HepG2 (cell line): Measurements from ENCODE around the gene ATP2A3. TPM values are rescaled to one million over a fixed set of nuclear protein-coding genes. Genes with fewer than 3 reads are reported as not detected.

Source experiments
- ARNT2 ChIP-seq: sonication (generic); formaldehyde crosslinking; IDR thresholded peaks from 2 replicates; pipeline ENCODE4 v1.8.0; 2022; ENCODE audit warnings: mild to moderate bottlenecking, low read depth, missing genetic modification reagents, moderate library complexity
- HES4 ChIP-seq: sonication (generic); formaldehyde crosslinking; IDR thresholded peaks from 2 replicates; pipeline ENCODE4 v1.9.0; 2021; ENCODE audit warnings: mild to moderate bottlenecking, missing genetic modification reagents, borderline replicate concordance
- HNRNPK ChIP-seq: fragments of 200-400 bp; formaldehyde crosslinking; IDR thresholded peaks from 2 replicates; pipeline ENCODE4 v1.6.1; 2018; ENCODE audit warnings: low read length, low read depth, moderate library complexity, mild to moderate bottlenecking; ENCODE audit not compliant: poor library complexity, severe bottlenecking
- HNRNPUL1 ChIP-seq: fragments of 200-400 bp; formaldehyde crosslinking; IDR thresholded peaks from 2 replicates; pipeline ENCODE4 v1.6.1; 2017; ENCODE audit warnings: low read depth, mild to moderate bottlenecking, low read length, moderate library complexity
- KDM2A ChIP-seq: sonication (generic); formaldehyde crosslinking; IDR thresholded peaks from 2 replicates; pipeline ENCODE4 v1.4.0; 2020; ENCODE audit warnings: low read depth, missing genetic modification reagents, borderline replicate concordance
- RARA ChIP-seq: IDR thresholded peaks from 2 replicates; pipeline ENCODE4 v1.6.1; 2016; ENCODE audit warnings: missing genetic modification reagents, missing compliant biosample characterization
- RBAK ChIP-seq: sonication (generic); formaldehyde crosslinking; IDR thresholded peaks from 2 replicates; pipeline ENCODE4 v1.5.1; 2020; ENCODE audit warnings: mild to moderate bottlenecking, missing genetic modification reagents
- REST ChIP-seq, 2 experiments: IDR thresholded peaks; 2 replicates each; pipeline ENCODE4 v1.6.1; 2011 to 2012; ENCODE audit warnings: low read length in 2 of 2, borderline replicate concordance in 1 of 2, low read depth in 1 of 2, mild to moderate bottlenecking in 1 of 2, moderate library complexity in 1 of 2
- RXRA ChIP-seq: sonication (generic); formaldehyde crosslinking; IDR thresholded peaks from 2 replicates; pipeline ENCODE4 v1.5.1; 2020; ENCODE audit warnings: missing genetic modification reagents
- SMYD3 ChIP-seq: sonication (generic); formaldehyde crosslinking; IDR thresholded peaks from 2 replicates; pipeline ENCODE4 v1.8.1; 2023; ENCODE audit warnings: mild to moderate bottlenecking, missing genetic modification reagents
- UBTF ChIP-seq: sonication (generic); formaldehyde crosslinking; IDR thresholded peaks from 2 replicates; pipeline ENCODE4 v1.4.0; 2020; ENCODE audit warnings: mild to moderate bottlenecking, missing genetic modification reagents
- ZFX ChIP-seq: sonication (generic); formaldehyde crosslinking; IDR thresholded peaks from 2 replicates; pipeline ENCODE4 v1.4.0; 2020; ENCODE audit warnings: mild to moderate bottlenecking, low read depth, missing genetic modification reagents, moderate library complexity
- ZIK1 ChIP-seq: sonication (generic); formaldehyde crosslinking; IDR thresholded peaks from 2 replicates; pipeline ENCODE4 v1.5.0; 2020; ENCODE audit warnings: mild to moderate bottlenecking, low read depth, missing genetic modification reagents, borderline replicate concordance
- ZNF205 ChIP-seq: IDR thresholded peaks from 2 replicates; pipeline ENCODE4 v1.6.1; 2018; ENCODE audit warnings: missing biosample characterization, missing genetic modification reagents
- ZNF446 ChIP-seq: sonication (generic); formaldehyde crosslinking; IDR thresholded peaks from 2 replicates; pipeline ENCODE4 v1.5.0; 2020; ENCODE audit warnings: mild to moderate bottlenecking, missing genetic modification reagents
- ZNF512B ChIP-seq: sonication (generic); formaldehyde crosslinking; IDR thresholded peaks from 2 replicates; pipeline ENCODE4 v1.5.1; 2020; ENCODE audit warnings: missing genetic modification reagents, mild to moderate bottlenecking, borderline replicate concordance
- ZSCAN21 ChIP-seq: sonication (generic); formaldehyde crosslinking; IDR thresholded peaks from 2 replicates; pipeline ENCODE4 v1.8.0; 2022; ENCODE audit warnings: mild to moderate bottlenecking, missing genetic modification reagents, moderate library complexity, borderline replicate concordance
- ZSCAN5A ChIP-seq: sonication (generic); formaldehyde crosslinking; IDR thresholded peaks from 2 replicates; pipeline ENCODE4 v1.8.0; 2022; ENCODE audit warnings: mild to moderate bottlenecking, missing genetic modification reagents, borderline replicate concordance
- polyA plus RNA-seq, 8 experiments: library from polyadenylated mRNA; depleted of rRNA in 3 of 8; stranded (reverse) in 7 of 8; unstranded in 1 of 8; fragments of >200 nt; fragmentation: Illumina TruSeq in 4 of 8; extraction: Trizol in 4 of 8; gene quantifications; 2 replicates each; pipeline versions ENCODE4 v1.2.1 to v1.2.3, GENCODE V29; 2011 to 2016; ENCODE audit warnings: low read depth in 4 of 8, missing spikeins in 1 of 8, mixed read lengths in 1 of 8; ENCODE audit not compliant: insufficient read depth in 1 of 8
- total RNA-seq, 5 experiments: library from RNA; depleted of rRNA; stranded (reverse); fragments of >200 nt; fragmentation: Illumina TruSeq; extraction: Trizol; gene quantifications; 2 replicates each; pipeline ENCODE4 v1.2.3, GENCODE V29; 2016; ENCODE audit warnings: low read depth in 1 of 5

The ATP2A3 gene
- total and polyA plus RNA-seq, 2 of the 13 experiments (the other 11 are each of a cell fraction or from before 2014, with no cell fraction given) = 0.07 TPM; not detected in 1

- peak; percentile 52; the same call in 1 of the 2 replicates for TF ChIP-seq UBTF (CRISPR knock-in tag)
- peak; percentile 60; the same call in 1 of the 2 replicates for TF ChIP-seq ZNF446 (CRISPR knock-in tag)
- peak; percentile 55 for TF ChIP-seq KDM2A (CRISPR knock-in tag)
- no peak for TF ChIP-seq RBAK (CRISPR knock-in tag)
- peak; percentile 46; the same call in 1 of the 2 replicates for TF ChIP-seq RARA (CRISPR knock-in tag)
- 0 out of 2 replicates have a peak, but pooled peaks have one; percentile 48 for TF ChIP-seq ZIK1 (CRISPR knock-in tag)
- TF ChIP-seq ZNF512B (CRISPR knock-in tag) = no peak
- peak; percentile 28 for TF ChIP-seq HNRNPK
- TF ChIP-seq HNRNPUL1 = no peak
- no peak for TF ChIP-seq SMYD3 (CRISPR knock-in tag)
- TF ChIP-seq HES4 = peak; percentile 28
- TF ChIP-seq ZNF205 (CRISPR knock-in tag) = peak; percentile 56
- TF ChIP-seq ZFX (CRISPR knock-in tag) = peak; percentile 97
- TF ChIP-seq ZSCAN21 (CRISPR knock-in tag) = 0 out of 2 replicates have a peak, but pooled peaks have one; percentile 38
- TF ChIP-seq ARNT2 (CRISPR knock-in tag) = peak; percentile 83; the same call in 1 of the 2 replicates
- TF ChIP-seq REST (IDR thresholded peaks at IDR 0.05; ENCODE audit: borderline replicate concordance in 1 of 2, low read depth in 1 of 2, low read length in 2 of 2) = no peak
- no peak; the same call in 1 of the 2 replicates for TF ChIP-seq RXRA (CRISPR knock-in tag)
- no peak for TF ChIP-seq ZSCAN5A
Observed at GRCh38 chr17:3893003-3893719, 71.1 kb downstream of the ATP2A3 start, which contains the start of gene CAMKK1 (continued).
